Spleen (tissue), 7 donors: ENCODE measurements around the gene LNX1.

Experiments
- CTCF ChIP-seq, 11 experiments: fragments of 200-600 bp in 7 of 11; fragments of 450-650 bp in 4 of 11; sonication (generic) in 4 of 11; IDR thresholded peaks in 8 of 11; conservative IDR thresholded peaks in 3 of 11; 1 replicate in 7 of 11; 2 replicates in 4 of 11; pipeline versions ENCODE4 v1.4.0 to v1.8.0; 2016 to 2021; ENCODE audit warnings: antibody characterized with exemption in 11 of 11, inconsistent platforms in 4 of 11, mild to moderate bottlenecking in 1 of 11
- POLR2A ChIP-seq, 3 donors: fragments of 450-650 bp; IDR thresholded peaks; one replicate each; pipeline ENCODE4 v1.5.1; 2017; ENCODE audit warnings: antibody characterized with exemption in 3 of 3, mild to moderate bottlenecking in 1 of 3
- donor health status: DM: no; HTN: no; CAD: no; lungs with moderate emphysema.
- donor health status: DM: no; HTN: no; CAD: no.
- donor health status: DM: no; HTN: no; CAD: no.

GRCh38 chr4:53598901-53599300 is 7.6 kb upstream of the LNX1 start:
- TF ChIP-seq POLR2A (IDR thresholded peaks at IDR 0.05) = no peak
- no peak for TF ChIP-seq CTCF (IDR thresholded peaks at IDR 0.05 in 8 of 11, conservative IDR thresholded peaks at IDR 0.05 in 3 of 11)
